Mucosa of descending colon (tissue), 3 donors: ENCODE measurements around the gene GLB1L3. TPM values are rescaled to one million over a fixed set of nuclear protein-coding genes. Genes with fewer than 3 reads are reported as not detected.

ENCODE experiments used
- ATAC-seq: fragments of 200-7000 bp; cut with Tn5 transposase; one replicate; pipeline ENCODE4 v1.9.1; 2020; ENCODE audit warnings: mild to moderate bottlenecking, moderate library complexity
- DNase-seq, 3 donors: peaks; one replicate each; pipeline ENCODE4 v3.0.0-alpha.2; 2020
- H3K36me3 ChIP-seq: fragments of 200-600 bp; one replicate; pipeline ENCODE4 v1.8.0; 2021; ENCODE audit warnings: low read depth, mild to moderate bottlenecking
- H3K4me1 ChIP-seq: fragments of 200-600 bp; one replicate; pipeline ENCODE4 v1.8.0; 2021; ENCODE audit warnings: low read depth, mild to moderate bottlenecking
- H3K4me3 ChIP-seq: fragments of 200-600 bp; one replicate; pipeline ENCODE4 v1.8.0; 2021; ENCODE audit warnings: mild to moderate bottlenecking
- H3K9me3 ChIP-seq: fragments of 200-600 bp; one replicate; pipeline ENCODE4 v1.8.0; 2021; ENCODE audit warnings: mild to moderate bottlenecking
- intact Hi-C, 2 donors: fragments of 100-400 bp; cut with DNase I in 1 of 2; cut with micrococcal nuclease in 1 of 2; formaldehyde crosslinking; loops; one replicate each; pipeline versions ENCODE4 v1.11.0 to v1.11.1; 2022; cut with DNase I, micrococcal nuclease
- total RNA-seq, 3 donors: library from RNA; stranded (reverse); fragmentation: NEBNext Ultra II Directional in 2 of 3; extraction: Animal tissue kit (Norgen Biotek cat#: 25700) in 2 of 3; gene quantifications; one replicate each; pipeline versions ENCODE4 v1.2.1 to v1.2.4, GENCODE V29; 2021 to 2023
- TF ChIP-seq, protein P1 (sequence below): fragments of 200-600 bp; IDR thresholded peaks from one replicate; pipeline ENCODE4 v1.8.0; 2022; ENCODE audit warnings: antibody characterized with exemption, mild to moderate bottlenecking
- donor health status: DM: no; HTN: no; CAD: no; lungs with moderate emphysema.
- donor health status: DM: no; HTN: no; CAD: no.
- donor health status: DM: no; HTN: yes; CAD: no.

Gene GLB1L3
- total RNA-seq, 3 donors from 2014 or later = 0.09 TPM; not detected in 2

DNA sequence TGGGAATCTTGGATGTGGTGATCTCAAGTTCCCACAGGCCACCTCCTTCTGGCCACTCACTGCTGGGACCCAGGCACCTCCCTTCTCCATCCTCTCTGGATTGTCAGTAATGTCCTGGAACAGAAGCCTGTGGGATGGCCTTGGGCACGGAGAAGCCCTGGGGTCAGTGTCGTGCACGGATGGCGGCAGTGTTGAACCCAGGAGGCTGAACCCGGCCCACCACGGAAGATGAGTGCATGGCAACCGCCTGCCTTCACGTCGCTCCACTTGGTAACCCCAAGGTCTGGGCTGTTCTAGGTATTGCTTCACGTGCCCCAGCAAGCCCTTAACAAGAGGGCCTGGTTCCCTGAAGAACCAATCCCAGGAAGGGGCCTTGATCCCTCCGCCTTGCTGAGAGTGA lies 30.1 kb upstream of the GLB1L3 start:
- Histone ChIP-seq H3K9me3 (no peaks in the 10 kb centered on the region), H3K4me3 (no peak overlapping the region), H3K4me1 (no peaks in the 10 kb centered on the region), H3K36me3 (peaks cover 6% of the 10 kb centered on the region)
- DNase-seq = no peak
- no peak for ATAC-seq
- intact Hi-C loops = no loop called here
- TF ChIP-seq, protein P1, sequence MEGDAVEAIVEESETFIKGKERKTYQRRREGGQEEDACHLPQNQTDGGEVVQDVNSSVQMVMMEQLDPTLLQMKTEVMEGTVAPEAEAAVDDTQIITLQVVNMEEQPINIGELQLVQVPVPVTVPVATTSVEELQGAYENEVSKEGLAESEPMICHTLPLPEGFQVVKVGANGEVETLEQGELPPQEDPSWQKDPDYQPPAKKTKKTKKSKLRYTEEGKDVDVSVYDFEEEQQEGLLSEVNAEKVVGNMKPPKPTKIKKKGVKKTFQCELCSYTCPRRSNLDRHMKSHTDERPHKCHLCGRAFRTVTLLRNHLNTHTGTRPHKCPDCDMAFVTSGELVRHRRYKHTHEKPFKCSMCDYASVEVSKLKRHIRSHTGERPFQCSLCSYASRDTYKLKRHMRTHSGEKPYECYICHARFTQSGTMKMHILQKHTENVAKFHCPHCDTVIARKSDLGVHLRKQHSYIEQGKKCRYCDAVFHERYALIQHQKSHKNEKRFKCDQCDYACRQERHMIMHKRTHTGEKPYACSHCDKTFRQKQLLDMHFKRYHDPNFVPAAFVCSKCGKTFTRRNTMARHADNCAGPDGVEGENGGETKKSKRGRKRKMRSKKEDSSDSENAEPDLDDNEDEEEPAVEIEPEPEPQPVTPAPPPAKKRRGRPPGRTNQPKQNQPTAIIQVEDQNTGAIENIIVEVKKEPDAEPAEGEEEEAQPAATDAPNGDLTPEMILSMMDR = no peak

GRCh38 chr11:134246678-134247077 lies 29.5 kb upstream of the GLB1L3 start:
- Histone ChIP-seq H3K9me3 (no peaks in the 10 kb centered on the region), H3K4me1 (no peaks in the 10 kb centered on the region), H3K36me3 (peaks cover 6% of the 10 kb centered on the region), H3K4me3 (no peak overlapping the region)
- no peak for ATAC-seq
- no peak for DNase-seq
- TF ChIP-seq, protein P1 = no peak
- intact Hi-C loops = no loop called here

- Histone ChIP-seq H3K4me1 (peaks cover 8% of the 10 kb centered on the region), H3K9me3 (no peaks in the 10 kb centered on the region), H3K36me3 (no peaks in the 10 kb centered on the region), H3K4me3 (no peak overlapping the region)
- TF ChIP-seq, protein P1 = no peak
- no peak for ATAC-seq
- no peak for DNase-seq
- intact Hi-C loops = no loop called here
These were observed 27.2 kb upstream of the GLB1L3 start for GRCh38 chr11:134248910-134249480.

DNA sequence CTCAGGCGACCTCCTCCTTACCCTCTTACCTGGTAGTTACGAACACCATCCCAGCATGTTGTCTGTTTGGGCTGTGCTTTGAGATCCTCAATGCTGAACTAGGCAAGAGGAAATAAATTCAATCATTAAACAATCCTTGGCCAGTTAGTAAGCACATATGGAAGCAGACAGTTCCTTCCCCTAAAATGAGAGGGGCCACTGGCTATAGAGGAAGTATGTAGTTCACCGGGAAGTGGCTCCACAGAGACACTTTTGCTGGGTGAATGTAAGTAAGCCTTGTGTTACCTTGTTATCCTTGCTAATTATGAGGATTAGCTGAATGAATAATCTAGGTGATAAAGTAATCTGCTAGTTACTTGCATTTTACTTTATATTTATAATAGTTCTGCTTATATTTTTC lies 25.9 kb upstream of the GLB1L3 start:
- Histone ChIP-seq H3K9me3 (no peaks in the 10 kb centered on the region), H3K4me1 (peaks cover 13% of the 10 kb centered on the region), H3K36me3 (no peaks in the 10 kb centered on the region), H3K4me3 (no peak overlapping the region)
- ATAC-seq (no peak), DNase-seq (no peak)
- intact Hi-C loops = no loop called here
- TF ChIP-seq, protein P1 = no peak

DNA sequence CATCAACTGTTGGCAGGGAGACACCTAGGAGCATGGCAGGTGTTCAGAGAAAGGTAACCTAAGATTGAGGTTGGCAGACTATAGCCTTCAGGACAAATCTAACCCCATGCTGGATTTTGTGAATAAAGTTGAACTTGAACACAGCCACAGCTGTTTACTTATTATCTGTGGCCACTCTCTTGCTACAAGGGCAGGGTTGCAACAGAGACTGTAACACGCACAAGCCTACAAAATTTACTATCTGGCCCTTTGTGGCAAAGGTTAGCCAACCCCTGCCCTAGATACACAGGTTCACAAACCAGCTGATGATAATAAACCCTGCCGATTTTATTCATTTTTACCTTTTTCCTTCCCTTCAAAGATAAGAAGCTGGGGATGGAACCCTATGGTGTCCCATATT lies 25.5 kb upstream of the GLB1L3 start:
- ATAC-seq (no peak), DNase-seq (no peak)
- intact Hi-C loops = no loop called here
- TF ChIP-seq, protein P1 = no peak
- Histone ChIP-seq H3K36me3 (no peaks in the 10 kb centered on the region), H3K4me3 (no peak overlapping the region), H3K4me1 (peaks cover 13% of the 10 kb centered on the region), H3K9me3 (no peaks in the 10 kb centered on the region)
